Epithelial cell of esophagus (primary cell): ENCODE data around the gene RNF135.

Experiments
- DNase-seq: peaks from one replicate; pipeline ENCODE4 v3.0.0; 2010; ENCODE audit warnings: low read depth
- H3K4me3 ChIP-seq: 2 replicates; pipeline ENCODE4 v1.5.1; 2011; ENCODE audit warnings: mild to moderate bottlenecking, low read length, control low read depth
- TF ChIP-seq, protein P1 (sequence below): IDR thresholded peaks from 2 replicates; pipeline ENCODE4 v1.5.1; 2011; ENCODE audit warnings: low read depth, mild to moderate bottlenecking, low read length, control low read depth, inconsistent platforms; ENCODE audit not compliant: insufficient read depth; ENCODE audit errors: missing control alignments

RNF135 gene

DNA sequence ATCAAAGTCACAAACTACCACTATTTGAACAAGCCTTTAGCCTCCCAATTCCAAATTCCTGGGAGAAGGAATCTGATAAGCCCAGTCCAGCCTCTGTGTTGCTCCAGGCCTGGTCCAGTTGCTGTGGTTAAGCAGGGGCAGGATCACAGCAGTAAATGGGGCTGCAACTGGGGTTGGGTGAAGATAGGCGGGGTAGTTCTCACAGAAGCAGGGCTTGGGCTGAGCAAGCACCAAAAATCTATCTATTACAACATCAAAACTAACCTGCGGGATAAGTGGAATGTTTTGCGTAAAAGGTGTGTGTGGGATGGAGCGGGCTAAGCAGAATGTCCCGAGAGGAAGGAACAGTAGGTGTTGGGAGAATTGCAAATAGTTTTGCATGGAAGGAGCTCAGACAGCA is 23.0 kb upstream of the RNF135 start:
- TF ChIP-seq, protein P1, sequence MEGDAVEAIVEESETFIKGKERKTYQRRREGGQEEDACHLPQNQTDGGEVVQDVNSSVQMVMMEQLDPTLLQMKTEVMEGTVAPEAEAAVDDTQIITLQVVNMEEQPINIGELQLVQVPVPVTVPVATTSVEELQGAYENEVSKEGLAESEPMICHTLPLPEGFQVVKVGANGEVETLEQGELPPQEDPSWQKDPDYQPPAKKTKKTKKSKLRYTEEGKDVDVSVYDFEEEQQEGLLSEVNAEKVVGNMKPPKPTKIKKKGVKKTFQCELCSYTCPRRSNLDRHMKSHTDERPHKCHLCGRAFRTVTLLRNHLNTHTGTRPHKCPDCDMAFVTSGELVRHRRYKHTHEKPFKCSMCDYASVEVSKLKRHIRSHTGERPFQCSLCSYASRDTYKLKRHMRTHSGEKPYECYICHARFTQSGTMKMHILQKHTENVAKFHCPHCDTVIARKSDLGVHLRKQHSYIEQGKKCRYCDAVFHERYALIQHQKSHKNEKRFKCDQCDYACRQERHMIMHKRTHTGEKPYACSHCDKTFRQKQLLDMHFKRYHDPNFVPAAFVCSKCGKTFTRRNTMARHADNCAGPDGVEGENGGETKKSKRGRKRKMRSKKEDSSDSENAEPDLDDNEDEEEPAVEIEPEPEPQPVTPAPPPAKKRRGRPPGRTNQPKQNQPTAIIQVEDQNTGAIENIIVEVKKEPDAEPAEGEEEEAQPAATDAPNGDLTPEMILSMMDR, result no peak

DNA sequence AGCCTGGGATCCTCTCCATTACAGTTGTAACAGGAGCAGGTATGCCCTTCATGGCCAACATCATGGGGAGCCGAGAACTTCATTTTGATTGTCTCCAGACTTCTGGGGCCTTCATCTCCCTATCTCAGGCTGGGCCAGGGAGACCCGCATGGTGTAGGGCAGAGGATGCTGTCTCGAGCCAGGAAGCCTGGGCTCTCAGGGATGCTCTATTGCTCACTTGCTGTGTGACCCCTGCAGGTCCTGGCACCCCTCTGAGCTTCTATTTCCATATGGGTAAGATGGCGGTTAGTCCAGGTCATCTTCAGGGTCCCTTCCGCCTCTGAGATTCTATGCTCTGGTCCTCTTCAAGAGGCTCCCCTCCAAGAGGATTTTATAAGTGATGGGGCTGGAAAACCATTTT is 20.6 kb upstream of the RNF135 start:
- H3K4me3 ChIP-seq, result no peak overlapping the region
- no peak for DNase-seq
- TF ChIP-seq, protein P1, result no peak

More for the DNA sequence above, 23.0 kb upstream of the RNF135 start:
- DNase-seq, result no peak
- H3K4me3 ChIP-seq, result no peak overlapping the region

DNA sequence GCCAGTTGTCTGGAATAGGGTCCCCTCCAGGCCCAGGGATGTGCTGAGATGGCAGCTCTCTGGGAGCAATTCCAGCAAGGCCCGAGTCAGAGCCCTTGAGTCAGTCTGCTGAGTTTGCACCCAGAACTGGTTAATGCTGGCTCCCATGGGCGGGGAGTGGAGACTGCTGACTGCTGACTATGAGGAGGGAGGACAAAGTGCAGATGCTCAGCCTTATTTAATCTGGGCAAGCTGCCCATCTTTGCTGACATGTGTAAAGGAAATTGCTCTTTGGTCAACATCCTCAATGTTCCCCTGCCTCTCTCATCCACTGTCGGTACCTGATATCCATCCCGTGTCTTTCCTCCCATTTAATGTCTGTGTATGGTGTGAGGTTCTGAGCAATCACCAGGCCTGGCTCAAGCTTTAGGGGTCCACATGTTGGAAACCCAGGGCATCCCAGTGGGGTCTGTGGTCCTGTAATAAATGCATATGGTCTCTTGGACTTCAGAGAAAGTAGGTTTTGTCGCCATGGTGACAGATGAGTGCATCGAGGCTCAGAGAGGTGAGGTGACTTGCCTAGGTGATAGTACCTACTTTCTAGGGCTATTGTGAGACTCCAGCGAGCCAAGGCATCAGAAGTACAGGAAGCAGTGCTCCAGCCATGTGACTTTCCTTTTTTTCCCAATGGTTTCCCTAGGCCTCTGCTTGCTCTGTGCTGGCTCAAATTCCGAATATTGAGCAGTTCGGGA is 20.0 kb upstream of the RNF135 start:
- TF ChIP-seq, protein P1, result no peak
- H3K4me3 ChIP-seq, result no peak overlapping the region
- peak; percentile 74 for DNase-seq

DNA sequence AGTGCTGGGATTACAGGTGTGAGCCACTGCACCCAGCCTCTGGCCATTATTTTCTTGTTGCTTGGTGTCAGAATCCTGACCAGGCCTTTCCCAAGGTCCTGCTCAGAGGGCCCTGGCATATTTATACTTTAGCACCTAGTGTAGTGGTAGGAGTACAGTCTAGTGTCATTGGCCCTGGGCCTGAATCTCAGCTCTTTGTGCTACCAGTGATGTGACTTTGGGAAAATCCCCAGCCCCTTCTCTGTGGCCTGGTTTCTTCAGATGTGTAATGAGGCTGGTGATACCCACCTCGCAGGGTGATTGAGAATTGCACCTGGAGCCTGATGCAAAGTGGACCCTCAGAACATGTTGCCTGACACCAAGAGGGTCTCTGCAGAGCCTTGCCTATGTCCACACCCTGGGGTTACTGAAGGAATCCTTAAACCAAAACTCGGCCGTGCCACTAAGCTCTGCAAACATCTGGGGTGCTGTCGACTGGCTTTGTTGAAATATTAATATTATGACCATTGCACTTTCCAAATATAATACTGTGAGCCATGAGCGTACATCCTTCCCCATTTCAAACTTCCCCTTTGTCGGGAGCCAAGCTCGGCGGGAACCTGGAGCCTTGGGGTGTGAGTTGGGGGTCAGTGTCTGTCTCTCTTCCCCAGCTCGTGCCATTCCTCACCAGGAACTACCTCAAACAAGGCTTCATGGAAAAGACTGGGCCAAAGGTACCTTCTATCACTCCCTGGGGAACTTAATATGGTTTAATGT is 18.0 kb upstream of the RNF135 start:
- H3K4me3 ChIP-seq, result no peak overlapping the region
- TF ChIP-seq, protein P1, result no peak

DNA sequence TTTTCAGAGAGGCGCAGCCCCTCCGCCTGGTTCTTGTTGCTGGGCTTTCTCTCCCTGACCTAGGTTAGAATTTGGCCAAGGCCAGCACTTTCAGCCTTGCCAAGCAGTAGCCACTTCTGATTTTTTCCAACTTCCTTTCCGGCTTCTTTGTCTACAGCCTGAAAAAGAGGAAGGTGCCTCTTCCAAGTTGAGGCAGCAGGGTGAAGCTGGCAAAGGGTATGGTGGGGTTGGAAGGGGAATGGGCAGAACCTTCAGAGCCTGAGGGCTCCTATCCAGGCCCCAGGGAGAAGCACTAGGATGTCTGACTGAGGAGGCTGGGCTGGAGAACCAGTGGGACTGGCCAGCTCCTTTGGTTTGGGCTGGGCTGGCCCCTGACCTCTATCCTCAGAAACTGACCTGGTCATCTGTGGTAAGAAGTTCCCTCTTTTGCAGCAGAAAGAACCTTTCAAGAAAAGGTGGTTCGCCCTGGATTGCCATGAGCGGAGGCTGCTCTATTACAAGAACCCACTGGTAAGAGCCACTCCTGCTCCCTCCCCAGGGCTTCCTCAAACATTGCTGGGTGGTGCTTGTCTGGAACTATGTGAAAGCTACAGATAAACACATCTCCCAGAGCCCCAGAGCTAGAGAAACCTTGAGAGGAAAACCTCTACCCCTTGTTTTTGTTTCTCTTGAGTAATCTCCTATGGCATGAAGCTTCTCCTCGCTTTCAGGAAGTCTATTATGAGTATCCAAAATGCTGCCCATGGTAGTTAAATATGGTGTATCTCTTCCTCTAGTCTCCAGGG is 16.6 kb upstream of the RNF135 start:
- TF ChIP-seq, protein P1, result no peak
- DNase-seq, result no peak
- H3K4me3 ChIP-seq, result no peak overlapping the region

More for the DNA sequence above, 18.0 kb upstream of the RNF135 start:
- no peak for DNase-seq

DNA sequence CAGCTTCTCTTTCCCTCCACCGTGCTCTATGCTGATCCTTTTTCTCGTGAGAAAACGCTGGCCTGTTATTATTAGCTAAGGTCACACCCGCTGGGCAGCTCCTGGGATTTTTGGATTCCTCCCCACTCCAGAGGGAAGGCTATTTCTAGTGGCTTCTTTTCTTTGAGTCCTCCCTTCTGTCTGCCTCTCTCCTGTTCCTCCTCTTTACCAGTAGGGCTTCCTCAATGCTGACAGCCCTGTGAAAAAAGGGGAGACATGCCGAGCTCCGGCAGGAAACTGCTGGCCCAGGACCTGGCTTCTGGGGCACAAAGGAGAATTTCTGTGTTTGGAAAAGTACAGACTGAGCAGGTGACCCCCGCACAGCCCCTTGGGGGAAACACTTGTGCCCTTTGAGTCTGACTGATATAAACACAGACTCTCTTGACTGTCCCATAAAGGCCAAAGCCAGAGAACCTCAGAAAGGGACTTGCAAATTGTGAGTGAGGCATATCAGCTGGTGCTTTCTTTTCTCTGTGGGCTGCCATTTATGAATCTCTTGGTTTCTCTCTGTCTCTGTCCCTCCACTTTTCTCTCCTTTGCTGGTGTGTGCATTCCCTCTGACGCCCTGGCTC is 14.0 kb upstream of the RNF135 start:
- no peak for DNase-seq
- TF ChIP-seq, protein P1, result no peak
- H3K4me3 ChIP-seq, result no peak overlapping the region
